ENCODE measurements around the gene EGLN1. TPM values are rescaled to one million over a fixed set of nuclear protein-coding genes. Genes with fewer than 3 reads are reported as not detected.
"Not testable (repeated sequence)": the region's sequence is repeated elsewhere in the genome, so short reads cannot be mapped to it uniquely, and the experiment has no call there.

Gene EGLN1
- total RNA-seq, 3 donors from 2014 or later (not counting 1 experiment from before 2014, with no cell fraction given), result 14.2 to 27.5 (median 24.5) TPM

GRCh38 chr1:231465051-231465450, 43.0 kb upstream of the EGLN1 start:
- no peak for DNase-seq
- H3K27me3 ChIP-seq (ENCODE audit: control insufficient read depth, insufficient read depth, low read length), result peaks cover 43% of the 10 kb centered on the region
- H3K27ac ChIP-seq (ENCODE audit: low read length), result no peak overlapping the region

GRCh38 chr1:231463541-231463940, 41.5 kb upstream of the EGLN1 start:
- intact Hi-C loops (cut with micrococcal nuclease), result loop anchor here (5.0 kb wide), 1 partner anchor 41 kb away; the partner anchor contains the start of gene EGLN1
- 90% methylated on average over 6 of the region's 6 CpGs for WGBS (ENCODE audit: insufficient coverage)
- Mint-ChIP-seq H3K4me1 (peaks cover 17 to 21% of the 10 kb centered on the region in 2 donors), H3K36me3 (peaks cover 6% of the 10 kb centered on the region), H3K27ac (no peak overlapping the region), H3K4me3 (no peak overlapping the region), H3K9me3 (peaks cover 0 to 2% of the 10 kb centered on the region in 2 donors), H3K27me3 (ENCODE audit: low read depth in 2 of 2) (peaks cover 54 to 81% of the 10 kb centered on the region in 2 donors)
- no peak for TF ChIP-seq CTCF (IDR thresholded peaks at IDR 0.05)
- Histone ChIP-seq H3K36me3 (ENCODE audit: control insufficient read depth, insufficient read depth, low read length) (no peaks in the 10 kb centered on the region), H3K27me3 (ENCODE audit: control insufficient read depth, insufficient read depth, low read length) (peaks cover 49% of the 10 kb centered on the region), H3K27ac (ENCODE audit: low read length) (no peak overlapping the region), H3K9me3 (ENCODE audit: control insufficient read depth, insufficient read depth, low read length) (no peaks in the 10 kb centered on the region), H3K4me1 (ENCODE audit: control insufficient read depth, insufficient read depth, low read length) (peaks cover 10% of the 10 kb centered on the region), H3K4me3 (ENCODE audit: low read length) (no peak overlapping the region)
- no peak for DNase-seq
- no peak for ATAC-seq

More at GRCh38 chr1:231465051-231465450, 43.0 kb upstream of the EGLN1 start:
- intact Hi-C loops (cut with micrococcal nuclease), result no loop called here
- no peaks in the 10 kb centered on the region for H3K9me3 ChIP-seq (ENCODE audit: control insufficient read depth, insufficient read depth, low read length)
- H3K36me3 ChIP-seq (ENCODE audit: control insufficient read depth, insufficient read depth, low read length), result no peaks in the 10 kb centered on the region
- peaks cover 10% of the 10 kb centered on the region for H3K4me1 ChIP-seq (ENCODE audit: control insufficient read depth, insufficient read depth, low read length)
- H3K27me3 Mint-ChIP-seq (ENCODE audit: low read depth in 2 of 2), result peaks cover 51 to 82% of the 10 kb centered on the region in 2 donors
- no peak for TF ChIP-seq CTCF (IDR thresholded peaks at IDR 0.05)
- 80% methylated on average over 1 of the region's 1 CpG for WGBS (ENCODE audit: insufficient coverage)
- no peak overlapping the region for H3K27ac Mint-ChIP-seq
- no peak overlapping the region for H3K4me3 ChIP-seq (ENCODE audit: low read length)
- ATAC-seq, result peak in 1 of 3 donors; percentile 41
- H3K9me3 Mint-ChIP-seq, result peaks cover 0 to 2% of the 10 kb centered on the region in 2 donors
- H3K4me1 Mint-ChIP-seq, result peaks cover 7 to 17% of the 10 kb centered on the region in 2 donors
- H3K36me3 Mint-ChIP-seq, result peaks cover 6% of the 10 kb centered on the region
- H3K4me3 Mint-ChIP-seq, result no peak overlapping the region

- Histone ChIP-seq H3K36me3 (ENCODE audit: control insufficient read depth, insufficient read depth, low read length) (no peaks in the 10 kb centered on the region), H3K4me1 (ENCODE audit: control insufficient read depth, insufficient read depth, low read length) (peaks cover 10% of the 10 kb centered on the region), H3K27me3 (ENCODE audit: control insufficient read depth, insufficient read depth, low read length) (peaks cover 46% of the 10 kb centered on the region), H3K4me3 (ENCODE audit: low read length) (no peak overlapping the region), H3K9me3 (ENCODE audit: control insufficient read depth, insufficient read depth, low read length) (peaks cover 5% of the 10 kb centered on the region), H3K27ac (ENCODE audit: low read length) (no peak overlapping the region)
- DNase-seq (peak; percentile 33 to 86), ATAC-seq (peak; percentile 82 to 97 (median 91))
- intact Hi-C loops (cut with micrococcal nuclease), result loop anchor here (1.0 to 5.0 kb wide), 2 partner anchors 38 to 68 kb away; partner anchors contain the start of genes EGLN1 and TSNAX
- H3K36me3 Mint-ChIP-seq, result peaks cover 6% of the 10 kb centered on the region
- H3K4me1 Mint-ChIP-seq, result peaks cover 17 to 21% of the 10 kb centered on the region in 2 donors
- TF ChIP-seq CTCF (IDR thresholded peaks at IDR 0.05), result no peak
- no peaks in the 10 kb centered on the region for H3K9me3 Mint-ChIP-seq
- peak overlapping the region in 1 of 2 donors; percentile 37 for H3K27ac Mint-ChIP-seq
- H3K27me3 Mint-ChIP-seq (ENCODE audit: low read depth in 2 of 2), result peaks cover 51 to 76% of the 10 kb centered on the region in 2 donors
- peak overlapping the region; percentile 62 for H3K4me3 Mint-ChIP-seq
- WGBS (ENCODE audit: insufficient coverage), result 0% methylated on average over 2 of the region's 2 CpGs
Observed at GRCh38 chr1:231460614-231461013, 38.5 kb upstream of the EGLN1 start.

- H3K27me3 ChIP-seq (ENCODE audit: control insufficient read depth, insufficient read depth, low read length), result peaks cover 45% of the 10 kb centered on the region
- H3K27ac Mint-ChIP-seq; ATAC-seq; H3K9me3 ChIP-seq (ENCODE audit: control insufficient read depth, insufficient read depth, low read length); H3K27ac ChIP-seq (ENCODE audit: low read length); H3K36me3 ChIP-seq (ENCODE audit: control insufficient read depth, insufficient read depth, low read length); H3K36me3 Mint-ChIP-seq; H3K9me3 Mint-ChIP-seq; intact Hi-C loops (cut with micrococcal nuclease); H3K4me3 Mint-ChIP-seq; DNase-seq; H3K4me3 ChIP-seq (ENCODE audit: low read length); H3K4me1 ChIP-seq (ENCODE audit: control insufficient read depth, insufficient read depth, low read length): not testable (repeated sequence)
- WGBS (ENCODE audit: insufficient coverage), result no CpG with 5 or more reads among the region's 1 CpG
- peaks cover 17 to 21% of the 10 kb centered on the region in 2 donors for H3K4me1 Mint-ChIP-seq
- H3K27me3 Mint-ChIP-seq (ENCODE audit: low read depth in 2 of 2), result peaks cover 52 to 75% of the 10 kb centered on the region in 2 donors
Observed at GRCh38 chr1:231459438-231459837, 37.4 kb upstream of the EGLN1 start.

- H3K4me1 Mint-ChIP-seq, result peaks cover 17 to 21% of the 10 kb centered on the region in 2 donors
- H3K36me3 Mint-ChIP-seq; intact Hi-C loops (cut with micrococcal nuclease): not testable (repeated sequence)
Observed at GRCh38 chr1:231457956-231458355, 35.9 kb upstream of the EGLN1 start.

GRCh38 chr1:231454133-231454532, 32.0 kb upstream of the EGLN1 start:
- intact Hi-C loops (cut with micrococcal nuclease); H3K27ac ChIP-seq (ENCODE audit: low read length); H3K27ac Mint-ChIP-seq; ATAC-seq; H3K4me1 ChIP-seq (ENCODE audit: control insufficient read depth, insufficient read depth, low read length); H3K36me3 ChIP-seq (ENCODE audit: control insufficient read depth, insufficient read depth, low read length); H3K9me3 Mint-ChIP-seq; H3K9me3 ChIP-seq (ENCODE audit: control insufficient read depth, insufficient read depth, low read length); H3K4me1 Mint-ChIP-seq; H3K36me3 Mint-ChIP-seq; DNase-seq; H3K4me3 Mint-ChIP-seq; H3K4me3 ChIP-seq (ENCODE audit: low read length): not testable (repeated sequence)
- peaks cover 16% of the 10 kb centered on the region for H3K27me3 ChIP-seq (ENCODE audit: control insufficient read depth, insufficient read depth, low read length)
- H3K27me3 Mint-ChIP-seq (ENCODE audit: low read depth in 2 of 2), result peaks cover 47 to 75% of the 10 kb centered on the region in 2 donors
- WGBS (ENCODE audit: insufficient coverage), result 96% methylated on average over 29 of the region's 29 CpGs

More at GRCh38 chr1:231457956-231458355, 35.9 kb upstream of the EGLN1 start:
- H3K27me3 Mint-ChIP-seq (ENCODE audit: low read depth in 2 of 2), result peaks cover 44 to 64% of the 10 kb centered on the region in 2 donors
- not testable (repeated sequence) for H3K27ac ChIP-seq (ENCODE audit: low read length); H3K27ac Mint-ChIP-seq; DNase-seq; H3K9me3 Mint-ChIP-seq; H3K36me3 ChIP-seq (ENCODE audit: control insufficient read depth, insufficient read depth, low read length); H3K9me3 ChIP-seq (ENCODE audit: control insufficient read depth, insufficient read depth, low read length); H3K4me3 Mint-ChIP-seq; H3K4me3 ChIP-seq (ENCODE audit: low read length); ATAC-seq; H3K4me1 ChIP-seq (ENCODE audit: control insufficient read depth, insufficient read depth, low read length)
- H3K27me3 ChIP-seq (ENCODE audit: control insufficient read depth, insufficient read depth, low read length), result peaks cover 36% of the 10 kb centered on the region
